ENCODE results near the gene NF1. TPM values are rescaled to one million over a fixed set of nuclear protein-coding genes. Genes with fewer than 3 reads are reported as not detected.
"Not testable (repeated sequence)": the region's sequence is repeated elsewhere in the genome, so short reads cannot be mapped to it uniquely, and the experiment has no call there.

Gene NF1
- total RNA-seq, 1 donor from 2014 or later = 65.0 TPM

DNA sequence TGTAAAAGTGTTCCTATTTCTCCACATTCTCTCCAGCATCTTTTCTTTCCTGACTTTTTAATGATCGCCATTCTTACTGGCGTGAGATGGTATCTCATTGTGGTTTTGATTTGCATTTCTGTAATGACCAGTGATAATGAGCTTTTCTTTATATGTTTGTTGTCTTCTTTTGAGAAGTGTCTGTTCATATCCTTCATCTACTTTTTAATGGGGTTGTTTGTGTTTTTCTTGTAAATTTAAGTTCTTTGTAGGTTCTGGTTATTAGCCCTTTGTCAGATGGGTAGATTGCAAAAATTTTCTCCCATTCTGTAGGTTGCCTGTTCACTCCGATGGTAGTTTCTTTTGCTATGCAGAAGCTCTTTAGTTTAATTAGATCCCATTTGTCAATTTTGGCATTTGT lies 81.4 kb downstream of the NF1 start:
- not testable (repeated sequence) for DNase-seq (ENCODE audit: low spot score)

DNA sequence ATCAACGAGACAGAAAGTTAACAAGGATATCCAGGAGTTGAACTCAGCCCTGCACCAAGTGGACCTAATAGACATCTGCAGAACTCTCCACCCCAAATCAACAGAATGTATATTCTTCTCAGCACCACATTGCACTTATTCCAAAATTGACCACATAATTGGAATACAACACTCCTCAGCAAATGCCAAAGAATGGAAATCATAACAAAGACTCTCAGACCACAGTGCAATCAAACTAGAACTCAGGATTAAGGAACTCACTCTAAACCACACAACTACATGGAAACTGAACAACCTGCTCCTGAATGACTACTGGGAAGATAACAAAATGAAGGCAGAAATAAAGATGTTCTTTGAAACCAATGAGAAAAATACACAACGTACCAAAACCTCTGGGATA lies 84.2 kb downstream of the NF1 start:
- DNase-seq (ENCODE audit: low spot score) = not testable (repeated sequence)

DNA sequence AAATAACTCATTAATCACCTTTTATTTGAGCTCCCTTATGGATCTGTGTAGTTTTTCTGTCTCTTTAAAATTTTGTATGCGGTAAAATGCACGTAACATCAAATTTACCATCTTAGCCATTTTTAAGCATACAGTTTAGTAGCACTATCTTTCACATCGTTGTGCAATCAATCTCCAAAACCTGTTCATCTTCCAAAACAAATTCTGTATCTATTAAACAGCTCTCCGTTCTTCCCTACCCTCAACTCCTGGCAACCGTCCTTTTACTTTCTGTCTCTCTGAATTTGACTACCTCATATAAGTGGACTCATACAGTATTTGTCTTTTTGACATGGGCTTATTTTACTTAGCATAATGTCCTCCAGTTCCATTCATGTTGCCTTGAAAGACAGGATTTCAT lies 100.5 kb downstream of the NF1 start:
- no peak for DNase-seq (ENCODE audit: low spot score)

DNA sequence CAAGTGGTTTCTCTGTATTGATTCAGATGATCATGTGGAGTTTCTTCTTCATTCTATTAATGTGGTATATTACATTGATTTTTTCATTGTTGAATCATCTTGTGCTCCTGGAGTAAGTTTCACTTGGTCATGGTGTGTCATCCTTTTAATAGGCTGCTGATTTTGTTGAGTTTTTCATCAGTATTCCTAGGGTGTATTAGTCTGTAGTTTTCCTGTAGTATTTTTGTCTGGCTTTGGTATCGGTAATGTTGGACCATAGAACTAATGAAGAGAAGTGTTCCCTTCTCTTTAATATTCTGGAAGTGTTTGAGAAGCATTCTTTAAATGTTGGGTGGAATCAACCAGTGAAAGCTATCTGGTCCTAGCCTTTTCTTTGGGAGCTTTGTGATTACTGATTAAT lies 103.2 kb downstream of the NF1 start:
- DNase-seq (ENCODE audit: low spot score) = no peak

DNA sequence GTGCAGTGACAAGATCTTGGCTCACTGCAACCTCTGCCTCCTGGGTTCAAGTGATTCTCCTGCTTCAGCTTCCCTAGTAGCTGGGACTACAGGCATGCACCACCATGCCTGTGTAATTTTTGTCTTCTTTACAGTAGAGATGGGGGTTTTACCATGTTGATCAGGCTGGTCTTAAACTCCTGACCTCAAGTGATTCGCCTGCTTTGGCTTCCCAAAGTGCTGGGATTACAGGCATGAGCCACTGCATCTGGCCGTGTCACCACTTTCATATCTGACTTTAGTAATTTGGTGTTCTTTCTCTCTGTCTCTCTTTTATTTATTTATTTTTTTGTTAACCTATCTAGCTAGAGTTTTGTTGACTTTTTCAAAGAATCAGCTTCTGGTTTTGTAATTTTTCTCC lies 103.9 kb downstream of the NF1 start:
- not testable (repeated sequence) for DNase-seq (ENCODE audit: low spot score)

DNA sequence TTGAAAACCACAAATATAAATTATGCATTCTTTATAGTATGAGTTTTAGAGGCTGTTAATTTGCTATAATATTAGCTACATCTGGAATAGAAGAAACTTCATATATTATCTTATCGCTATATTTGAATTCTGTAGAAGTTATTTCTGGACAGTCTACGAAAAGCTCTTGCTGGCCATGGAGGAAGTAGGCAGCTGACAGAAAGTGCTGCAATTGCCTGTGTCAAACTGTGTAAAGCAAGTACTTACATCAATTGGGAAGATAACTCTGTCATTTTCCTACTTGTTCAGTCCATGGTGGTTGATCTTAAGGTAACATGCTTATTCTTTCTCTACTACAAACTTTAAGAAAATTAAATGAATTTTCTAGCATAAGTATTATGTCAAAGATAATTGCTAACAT lies 105.5 kb downstream of the NF1 start:
- DNase-seq (ENCODE audit: low spot score) = no peak

DNA sequence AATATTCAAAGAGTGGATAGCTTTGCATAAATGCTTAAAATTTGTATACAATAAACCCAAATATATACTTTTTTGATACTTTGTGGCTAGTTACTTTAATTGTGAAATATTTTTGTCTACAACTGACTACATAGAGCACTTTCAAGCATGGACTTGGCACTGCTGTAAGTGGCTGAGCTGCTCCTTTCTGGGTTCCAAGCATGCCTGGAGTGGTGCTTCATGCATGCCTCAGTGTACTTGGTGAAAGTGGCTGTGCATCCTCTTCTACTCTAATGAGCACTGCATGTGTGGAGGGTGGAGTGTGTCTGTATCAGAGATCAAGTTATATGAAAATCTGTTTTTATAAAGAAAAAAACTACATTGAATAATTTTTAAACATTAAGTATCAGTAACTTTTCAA lies 108.2 kb downstream of the NF1 start:
- no peak for DNase-seq (ENCODE audit: low spot score)

DNA sequence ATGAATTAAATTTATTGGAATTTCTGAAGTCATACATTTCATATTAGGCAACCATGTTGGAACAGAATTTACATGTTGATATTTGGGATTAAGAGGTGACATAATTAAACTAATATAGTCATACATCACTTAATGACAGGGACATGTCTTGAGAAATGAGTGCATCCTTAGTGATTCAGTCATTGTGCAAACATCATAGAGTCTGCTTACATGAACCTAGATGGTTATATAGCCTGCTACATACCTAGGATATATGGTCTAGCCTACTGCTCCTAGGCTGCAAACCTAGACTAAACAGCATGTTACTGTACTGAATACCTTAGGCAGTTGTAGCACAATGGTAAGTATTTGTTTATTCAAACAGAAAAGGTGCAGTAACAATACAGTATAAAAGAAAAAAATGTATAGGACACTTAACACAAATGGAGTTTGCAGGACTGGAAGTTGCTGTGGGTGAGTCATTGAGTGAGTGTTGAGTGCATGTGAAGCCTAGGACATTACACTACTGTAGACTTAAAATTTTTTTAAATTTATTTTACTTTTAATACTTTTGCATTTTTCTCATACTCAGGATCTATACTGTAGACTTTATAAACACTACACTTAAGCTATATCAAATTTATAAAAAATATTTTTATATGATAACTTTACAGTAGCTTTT lies 116.7 kb downstream of the NF1 start:
- no peak for DNase-seq (ENCODE audit: low spot score)

DNA sequence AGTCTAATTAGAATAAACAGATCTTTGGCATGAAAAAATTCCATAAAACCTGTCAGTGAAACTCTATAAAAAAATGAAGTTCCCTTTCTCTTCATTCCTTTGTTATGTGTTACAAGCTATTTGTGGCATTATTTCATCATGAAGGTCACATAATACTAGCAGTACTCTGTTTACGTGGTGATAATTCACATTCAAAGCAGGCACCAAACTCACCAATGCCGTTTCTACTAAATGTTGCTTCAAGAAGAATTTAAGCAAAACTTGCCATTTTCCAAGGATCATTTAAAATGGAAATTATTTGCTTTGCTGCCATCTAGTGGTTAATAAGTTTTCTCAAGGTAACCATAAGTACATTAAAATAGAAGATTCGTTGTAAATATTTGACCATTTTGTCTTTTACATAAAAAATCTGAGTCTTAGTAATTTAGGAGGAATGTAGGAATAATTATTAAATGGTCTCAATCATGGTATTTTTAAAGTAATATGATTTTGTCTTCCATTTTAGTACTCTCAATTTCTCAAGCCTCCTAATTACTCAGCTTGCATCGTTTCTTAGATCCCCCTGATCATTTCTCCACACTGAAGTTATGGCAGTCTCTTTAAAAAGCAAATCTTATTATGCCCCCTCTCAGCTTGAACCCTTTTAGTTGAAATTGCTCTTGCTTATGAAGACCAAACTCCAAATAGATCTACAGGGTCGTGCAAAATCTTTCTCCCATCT lies 121.4 kb downstream of the NF1 start:
- peak; percentile 66 for DNase-seq (ENCODE audit: low spot score)

DNA sequence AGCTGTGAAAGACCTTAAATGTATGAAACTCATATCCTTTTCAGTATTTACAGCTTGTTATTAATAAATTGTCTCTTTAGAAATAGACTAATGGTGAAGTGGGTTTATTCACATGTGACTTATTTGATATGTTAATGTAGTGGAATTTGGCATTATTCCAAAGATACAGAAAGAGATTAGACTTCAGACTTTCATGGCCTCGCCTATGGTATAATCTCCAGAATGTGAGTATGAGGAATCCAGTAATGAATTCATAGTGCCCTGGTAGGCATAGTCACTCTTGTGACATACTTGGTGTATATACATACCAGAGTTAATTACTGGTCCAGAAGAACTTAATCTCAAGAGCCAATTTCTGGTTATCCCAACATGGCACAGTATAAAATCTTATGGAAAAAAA lies 129.6 kb downstream of the NF1 start:
- no peak for DNase-seq (ENCODE audit: low spot score)

DNA sequence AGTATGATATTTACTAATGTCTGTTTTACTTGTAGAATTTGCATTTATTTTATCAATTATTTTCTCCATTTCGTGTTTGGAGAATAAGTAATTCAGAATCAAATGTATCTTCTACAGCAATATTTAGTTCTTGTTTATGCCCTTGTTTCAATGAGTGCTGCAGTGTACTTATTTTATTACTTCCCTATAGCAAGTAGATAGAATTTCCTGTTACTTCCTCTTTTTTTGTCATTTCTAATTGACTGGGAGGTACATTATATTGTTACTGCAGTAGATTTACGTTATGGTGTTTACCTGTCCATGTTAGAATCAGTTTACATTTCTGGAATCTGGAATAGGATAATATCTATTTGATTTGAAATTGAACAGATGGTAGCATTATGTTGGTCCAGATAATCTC lies 131.1 kb downstream of the NF1 start:
- DNase-seq (ENCODE audit: low spot score) = no peak

DNA sequence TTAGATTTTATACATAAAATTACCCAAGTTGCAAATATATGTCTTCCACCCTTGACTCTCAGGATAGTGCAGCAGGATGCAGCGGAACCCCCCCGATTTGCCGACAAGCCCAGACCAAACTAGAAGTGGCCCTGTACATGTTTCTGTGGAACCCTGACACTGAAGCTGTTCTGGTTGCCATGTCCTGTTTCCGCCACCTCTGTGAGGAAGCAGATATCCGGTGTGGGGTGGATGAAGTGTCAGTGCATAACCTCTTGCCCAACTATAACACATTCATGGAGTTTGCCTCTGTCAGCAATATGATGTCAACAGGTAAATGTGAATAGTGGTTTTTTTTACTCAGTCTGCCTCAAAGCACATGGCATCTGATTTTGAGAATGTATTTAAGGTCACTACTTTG lies 131.6 kb downstream of the NF1 start:
- no peak for DNase-seq (ENCODE audit: low spot score)

DNA sequence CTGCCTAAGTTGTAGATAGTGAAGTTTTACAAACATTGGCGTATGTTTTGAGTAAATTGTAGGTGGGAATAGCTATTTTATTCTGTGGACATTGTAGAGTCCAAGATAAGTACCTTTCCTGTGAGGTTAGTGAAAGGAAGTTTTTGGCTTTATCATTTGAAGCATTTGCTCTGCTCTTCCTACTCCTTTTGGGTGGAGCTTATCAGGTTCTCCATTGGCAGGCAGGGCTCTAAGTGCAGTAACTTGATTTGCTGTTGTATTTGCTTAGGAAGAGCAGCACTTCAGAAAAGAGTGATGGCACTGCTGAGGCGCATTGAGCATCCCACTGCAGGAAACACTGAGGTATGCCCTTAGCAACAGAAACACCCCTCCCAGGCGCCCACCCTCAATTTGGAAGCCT lies 132.2 kb downstream of the NF1 start:
- no peak for DNase-seq (ENCODE audit: low spot score)

DNA sequence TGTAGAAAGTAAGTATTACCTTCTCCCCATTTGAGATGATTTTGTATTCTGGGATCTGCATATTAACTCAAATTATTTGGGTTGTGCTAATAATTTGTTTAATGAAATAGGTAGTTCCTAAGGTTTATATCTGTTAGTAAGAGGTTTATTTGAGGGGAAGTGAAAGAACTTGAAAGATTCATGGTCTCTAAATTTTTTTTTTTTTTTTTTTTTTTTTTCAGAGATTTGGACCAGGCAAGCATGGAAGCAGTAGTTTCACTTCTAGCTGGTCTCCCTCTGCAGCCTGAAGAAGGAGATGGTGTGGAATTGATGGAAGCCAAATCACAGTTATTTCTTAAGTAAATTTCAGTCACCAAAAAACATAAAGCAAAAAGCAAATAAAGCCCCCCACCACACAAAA lies 137.1 kb downstream of the NF1 start:
- DNase-seq (ENCODE audit: low spot score) = no peak

DNA sequence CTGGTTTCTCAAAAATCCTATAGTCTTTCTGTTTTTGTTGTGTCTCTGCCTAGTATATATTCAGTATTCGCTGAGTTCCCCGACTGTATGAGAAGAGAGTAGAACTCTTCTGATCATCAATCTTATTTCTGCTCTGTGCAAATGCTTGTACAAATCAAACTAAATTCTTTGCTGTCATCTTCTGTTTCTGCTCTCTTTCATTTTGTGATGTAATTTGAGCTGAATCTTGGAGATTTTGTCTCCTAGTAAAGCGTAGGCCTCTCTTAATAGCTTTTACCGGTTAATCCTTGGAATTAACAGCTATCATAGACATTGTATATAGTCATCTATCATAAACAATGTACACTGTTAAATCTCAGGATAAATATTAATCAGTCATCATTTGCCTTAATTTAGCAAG lies 140.3 kb downstream of the NF1 start:
- DNase-seq (ENCODE audit: low spot score) = peak; percentile 50

DNA sequence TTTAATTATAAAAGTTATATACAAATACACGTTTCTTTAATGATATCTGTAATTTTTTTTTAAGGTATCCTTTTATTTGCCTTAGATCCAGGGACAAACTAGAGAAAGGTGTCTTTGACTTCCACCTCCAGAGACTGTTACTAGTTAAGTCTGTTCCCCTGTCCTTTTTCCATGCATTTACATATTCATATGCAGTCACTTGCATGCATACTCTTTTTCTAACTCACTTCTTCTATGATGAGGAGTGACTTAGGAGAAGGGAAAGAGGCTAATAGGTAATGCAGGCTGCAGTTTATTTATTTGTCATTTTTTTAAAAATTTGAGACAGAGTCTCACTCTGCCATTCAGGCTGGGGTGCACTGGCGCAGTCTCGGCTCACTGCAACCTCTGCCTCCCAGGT lies 141.4 kb downstream of the NF1 start:
- DNase-seq (ENCODE audit: low spot score) = no peak

DNA sequence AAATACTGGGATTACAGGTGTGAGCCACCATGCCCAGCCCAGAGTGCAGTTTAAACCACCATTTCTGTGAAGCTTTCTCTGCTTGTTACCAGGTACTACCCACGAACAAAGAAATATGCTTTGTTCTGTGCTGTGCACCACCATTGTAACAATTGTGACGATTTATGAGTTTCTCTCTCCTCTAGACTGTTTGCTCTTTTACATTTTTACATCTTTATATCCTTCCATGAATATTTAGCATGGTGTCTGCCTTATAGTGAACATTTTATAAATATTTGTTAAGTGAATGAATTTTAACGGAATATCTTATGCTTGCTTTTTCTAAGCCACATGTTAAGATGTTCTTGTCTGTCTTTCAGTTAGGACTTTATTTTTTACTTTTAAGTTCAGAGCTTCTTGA lies 141.9 kb downstream of the NF1 start:
- no peak for DNase-seq (ENCODE audit: low spot score)

DNA sequence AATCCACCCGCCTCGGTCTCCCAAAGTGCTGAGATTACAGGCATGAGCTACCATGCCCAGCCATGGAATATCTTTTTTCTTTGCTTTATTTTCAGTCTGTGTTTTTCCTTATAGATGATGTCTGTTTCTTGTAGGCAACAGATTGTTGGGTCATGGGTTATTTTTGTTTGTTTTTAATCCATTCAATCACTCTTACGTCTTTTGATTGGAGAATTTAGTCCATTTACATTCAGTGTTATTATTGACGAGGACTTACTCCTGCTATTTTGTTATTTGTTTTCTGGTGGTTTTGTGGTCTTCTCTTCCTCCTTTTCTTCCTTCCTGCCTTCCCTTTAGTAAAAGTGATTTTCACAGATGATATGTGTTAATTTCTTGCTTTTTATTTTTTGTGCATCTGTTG lies 146.3 kb downstream of the NF1 start:
- no peak for DNase-seq (ENCODE audit: low spot score)

DNA sequence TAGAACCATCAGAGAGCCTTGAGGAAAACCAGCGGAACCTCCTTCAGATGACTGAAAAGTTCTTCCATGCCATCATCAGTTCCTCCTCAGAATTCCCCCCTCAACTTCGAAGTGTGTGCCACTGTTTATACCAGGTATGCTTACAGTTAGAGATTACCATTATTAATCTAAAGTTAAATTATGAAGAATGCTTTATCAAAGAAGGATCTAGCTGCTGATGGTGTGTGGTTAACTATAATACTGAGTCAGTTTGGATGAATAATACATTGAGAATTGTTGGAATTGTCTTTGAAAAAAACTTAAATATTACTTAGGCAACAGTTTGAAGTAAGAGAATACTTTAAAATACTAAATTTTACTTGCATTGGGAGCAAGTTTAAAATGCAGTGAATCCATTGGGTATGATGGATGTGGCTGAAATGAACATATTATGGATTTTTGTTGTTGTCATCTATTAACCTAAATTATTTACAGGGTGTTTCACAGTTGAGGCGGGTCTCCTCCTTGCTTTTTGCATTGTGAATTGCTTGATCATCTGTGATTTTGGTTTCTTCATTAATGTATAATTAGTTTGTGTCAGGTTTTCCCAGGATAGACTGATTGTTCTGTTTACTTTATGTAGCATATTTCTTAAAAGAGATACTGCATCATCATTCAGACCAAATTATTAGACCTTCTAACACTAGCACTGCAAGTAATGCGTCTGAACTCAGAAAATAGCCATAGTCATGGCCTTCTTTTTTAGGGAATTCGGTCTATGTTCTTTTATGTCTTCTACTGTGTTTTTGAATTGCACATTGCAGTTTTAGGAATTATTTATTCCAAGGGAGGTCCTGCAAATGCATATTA lies 154.4 kb downstream of the NF1 start:
- no peak for DNase-seq (ENCODE audit: low spot score)

DNA sequence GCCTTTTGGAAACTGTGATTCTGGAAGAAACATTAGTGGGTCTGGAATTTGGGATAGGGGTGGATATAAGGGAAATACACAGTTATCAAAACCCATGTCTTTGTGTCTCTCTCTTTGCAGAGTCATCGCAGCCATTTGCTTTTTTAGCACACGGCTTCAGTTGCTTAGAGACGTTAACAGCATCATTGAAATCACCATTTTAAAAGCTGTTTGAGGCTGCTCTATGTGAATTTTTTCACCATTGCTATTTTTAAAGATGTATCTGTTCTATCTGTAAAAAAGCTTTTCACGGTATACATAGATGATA lies 155.0 kb downstream of the NF1 start:
- no peak for DNase-seq (ENCODE audit: low spot score)

DNA sequence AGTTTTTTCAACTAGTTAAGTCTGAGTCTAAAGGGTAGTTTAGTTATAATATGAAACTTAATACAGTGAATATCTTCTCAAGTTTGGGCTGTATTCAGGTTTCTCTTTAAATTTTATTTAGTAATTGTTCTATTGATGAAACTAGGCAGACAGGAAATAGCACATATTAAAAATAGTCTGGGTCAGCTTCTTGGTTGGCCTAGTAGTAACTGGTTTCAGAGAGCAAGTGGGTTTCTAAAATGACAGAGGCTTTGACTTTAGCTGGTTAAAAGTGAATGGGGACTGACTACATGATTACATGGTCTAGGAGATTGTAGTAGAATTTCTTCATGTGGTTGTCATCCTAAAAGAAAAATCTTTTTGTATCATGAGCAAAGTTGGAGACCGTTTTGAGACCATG lies 155.5 kb downstream of the NF1 start:
- DNase-seq (ENCODE audit: low spot score) = no peak

DNA sequence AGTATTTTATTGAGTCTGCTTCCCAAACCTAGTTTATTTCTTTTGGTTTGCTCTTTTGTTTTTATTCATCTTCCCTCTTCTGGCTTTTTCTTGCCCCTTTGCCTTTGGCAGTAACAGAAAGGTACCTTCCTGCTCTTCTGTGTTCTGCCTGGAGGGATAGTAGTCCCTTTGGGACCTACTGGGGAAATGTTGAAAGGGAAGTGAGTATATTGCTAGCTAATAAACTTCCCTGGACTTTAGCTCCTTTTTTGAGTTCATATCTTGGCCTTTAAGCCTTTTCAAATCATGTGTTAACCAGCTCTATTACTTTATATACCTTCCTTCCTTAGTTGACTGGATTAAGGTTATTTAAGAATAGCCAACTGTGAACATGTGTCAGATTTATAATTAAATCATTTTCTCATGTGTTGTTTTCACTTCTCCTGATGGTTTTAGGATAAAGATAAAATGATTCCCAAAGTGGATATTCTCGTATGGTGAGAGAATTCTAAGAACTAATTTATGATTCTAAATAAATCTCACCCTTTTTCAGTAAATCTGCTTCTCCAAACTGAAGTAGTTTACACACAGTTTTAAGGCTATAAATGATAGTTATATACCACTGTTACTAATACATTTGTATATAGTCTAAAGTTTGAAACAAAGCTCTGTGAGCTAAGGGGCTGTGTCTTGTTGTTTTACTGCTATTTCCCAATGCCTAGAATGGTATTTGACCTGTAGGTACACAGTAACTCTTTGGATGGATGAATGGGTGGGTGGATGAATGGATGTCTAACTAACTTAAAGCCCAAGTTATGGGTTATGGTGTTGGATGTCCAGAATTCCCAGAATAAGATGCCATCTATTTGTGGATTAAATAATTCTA lies 156.6 kb downstream of the NF1 start:
- DNase-seq (ENCODE audit: low spot score) = no peak

Data from umbilical cord (tissue), 2 donors.